Stimulated activated CD4-positive, alpha-beta T cell treated with anti-CD3 and anti-CD28 coated beads, Interleukin-1b, Interleukin-23, amount 100 ng/mL, for 1 hour (primary cell): ENCODE data around the gene POLR3GL.

ENCODE experiments used
- DNase-seq, 2 donors: peaks; one replicate each; pipeline ENCODE4 v3.0.0-alpha.2; 2020; ENCODE audit warnings: low read depth in 2 of 2

Gene POLR3GL

DNA sequence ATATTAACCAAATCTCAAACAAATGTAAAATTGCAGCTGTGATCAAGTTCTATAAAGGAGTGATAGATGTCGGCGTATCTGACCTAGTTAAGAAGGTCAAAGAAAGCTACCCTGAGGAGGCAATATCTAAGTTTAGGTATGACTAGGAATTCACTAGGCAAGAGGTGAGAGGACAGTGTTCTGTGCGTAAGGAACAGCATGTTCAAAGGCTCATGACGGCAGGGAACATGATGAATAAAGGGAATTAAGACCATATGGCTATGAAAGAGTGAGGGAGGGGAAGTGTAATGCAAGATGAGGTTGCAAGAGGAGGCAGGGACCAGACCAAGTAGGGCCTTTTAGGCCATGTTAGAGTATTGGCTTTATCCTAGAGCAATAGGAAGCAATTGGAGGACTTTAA, 15.3 kb upstream of the POLR3GL start:
- no peak for DNase-seq

DNA sequence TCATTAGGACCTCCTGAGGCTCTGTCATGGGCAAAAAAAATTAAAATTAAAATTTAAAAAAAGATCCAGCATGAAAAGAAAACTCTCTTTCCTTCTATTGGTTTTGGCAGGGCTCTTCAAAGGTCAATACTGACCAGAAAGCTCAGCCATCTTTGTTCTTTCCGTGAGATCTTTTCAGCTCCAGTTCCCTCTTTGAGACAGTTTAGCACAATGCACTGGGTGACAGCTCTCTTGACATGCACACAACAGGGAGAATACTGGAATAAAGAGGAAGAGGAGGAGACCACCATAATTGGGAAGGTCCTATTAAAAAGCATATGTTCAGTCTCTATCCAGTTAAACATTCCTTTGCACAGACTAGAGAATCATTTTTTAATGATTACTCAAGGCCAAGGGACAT, 13.0 kb upstream of the POLR3GL start:
- no peak for DNase-seq

DNA sequence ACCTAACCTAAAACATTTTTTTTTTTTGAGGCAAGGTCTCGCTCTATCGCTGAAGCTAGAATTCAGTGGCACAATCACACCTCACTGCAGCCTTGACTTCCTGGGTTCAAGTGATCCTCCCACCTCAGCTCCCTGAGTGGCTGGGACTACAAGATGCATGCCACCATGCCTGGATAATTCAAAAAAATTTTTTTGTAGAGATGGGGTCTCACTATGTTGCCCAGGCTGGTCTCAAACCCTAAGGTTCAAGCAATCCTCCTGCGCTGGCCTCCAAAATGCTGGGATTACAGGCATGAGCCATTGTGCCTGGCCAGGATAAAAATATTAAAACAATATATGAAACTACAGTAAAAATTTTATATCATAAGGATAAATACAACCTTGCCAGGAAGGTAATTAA, 11.6 kb upstream of the POLR3GL start:
- no peak for DNase-seq

DNA sequence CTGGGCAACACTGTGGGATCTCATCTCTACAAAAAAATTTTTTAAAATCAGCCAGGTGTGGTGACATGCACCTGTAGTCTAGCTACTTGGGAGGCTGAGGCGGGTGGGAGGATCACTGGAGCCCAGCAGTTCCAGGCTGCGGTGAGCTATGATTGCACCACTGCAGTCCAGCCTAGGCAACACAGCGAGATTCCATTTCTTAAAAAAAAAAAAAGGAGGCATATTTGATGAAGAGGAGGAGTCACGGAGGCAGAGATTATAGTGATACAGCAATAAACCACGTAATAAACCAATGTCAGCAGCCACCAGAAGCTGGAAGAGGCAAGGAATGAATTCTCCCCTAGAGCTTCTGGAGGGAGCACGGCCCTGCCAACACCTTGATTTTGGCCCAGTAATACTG, 10.6 kb upstream of the POLR3GL start:
- DNase-seq: no peak

DNA sequence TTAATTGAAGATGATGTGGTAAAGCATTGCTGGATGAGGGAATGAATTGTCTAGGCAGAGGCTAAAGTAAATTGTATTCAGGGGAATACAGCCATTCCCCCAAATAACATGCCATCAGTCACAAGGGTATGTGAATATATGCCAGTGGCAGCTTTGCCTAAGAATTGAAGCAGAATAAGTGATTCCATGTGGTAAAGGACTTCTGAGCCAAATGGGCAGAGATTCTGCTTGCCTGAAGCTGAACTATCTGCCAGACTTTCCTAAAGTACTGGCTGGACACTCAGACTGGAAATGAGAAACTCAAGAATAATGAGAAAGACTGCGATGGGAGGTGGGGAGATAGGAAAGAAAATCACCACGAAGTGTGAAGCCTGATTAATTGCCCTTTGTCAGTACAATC, 9.1 kb upstream of the POLR3GL start:
- no peak for DNase-seq

DNA sequence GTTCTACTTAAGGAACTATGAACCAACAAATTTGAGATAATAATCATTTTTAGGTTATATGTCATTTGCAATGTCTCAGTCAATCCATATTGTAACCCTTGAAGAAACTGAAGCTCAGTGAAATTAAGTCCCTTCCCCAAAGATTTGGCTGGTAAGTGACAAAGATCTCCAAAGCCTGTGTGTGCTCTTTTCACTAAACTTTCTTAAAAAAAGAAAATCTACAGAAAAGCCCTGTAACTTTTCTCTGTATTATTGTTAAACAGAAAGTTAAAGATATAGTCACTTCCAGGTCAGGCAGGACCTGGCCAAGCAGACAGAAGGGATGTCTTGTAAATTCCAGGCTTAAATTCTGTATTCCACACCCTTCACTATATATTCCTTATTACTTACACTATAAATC, 8.1 kb upstream of the POLR3GL start:
- no peak for DNase-seq

DNA sequence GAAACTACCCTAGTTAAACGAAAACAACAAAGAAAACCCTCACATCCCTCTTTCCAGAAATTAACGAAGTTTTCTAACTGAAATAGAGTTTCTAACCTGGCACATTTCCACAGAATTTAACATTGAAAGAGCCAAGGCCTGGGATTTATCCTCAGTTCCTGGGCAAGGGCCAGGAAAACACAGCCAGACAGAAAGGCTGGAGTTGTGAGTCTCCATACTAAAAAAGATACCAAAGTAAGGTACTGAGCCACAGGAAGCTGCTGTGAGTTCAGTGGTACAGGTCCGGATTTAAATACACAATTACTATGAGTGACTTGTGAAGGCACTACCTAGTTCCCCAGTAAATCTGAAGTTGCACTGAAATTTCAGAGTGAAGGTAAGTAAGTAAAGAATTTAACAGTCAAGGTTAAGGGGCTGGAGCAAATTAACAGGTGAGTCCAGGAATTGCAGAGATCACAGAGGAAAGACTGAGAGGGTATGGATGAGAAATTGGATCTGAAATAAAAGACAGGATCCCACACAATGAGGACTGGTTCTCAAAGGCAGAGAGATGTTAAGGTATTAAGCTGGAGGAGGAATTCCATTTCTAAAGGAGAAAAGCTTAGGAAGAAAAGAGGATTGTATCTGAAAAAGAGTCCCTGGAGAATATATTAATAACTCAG, 7.6 kb upstream of the POLR3GL start:
- DNase-seq: no peak

DNA sequence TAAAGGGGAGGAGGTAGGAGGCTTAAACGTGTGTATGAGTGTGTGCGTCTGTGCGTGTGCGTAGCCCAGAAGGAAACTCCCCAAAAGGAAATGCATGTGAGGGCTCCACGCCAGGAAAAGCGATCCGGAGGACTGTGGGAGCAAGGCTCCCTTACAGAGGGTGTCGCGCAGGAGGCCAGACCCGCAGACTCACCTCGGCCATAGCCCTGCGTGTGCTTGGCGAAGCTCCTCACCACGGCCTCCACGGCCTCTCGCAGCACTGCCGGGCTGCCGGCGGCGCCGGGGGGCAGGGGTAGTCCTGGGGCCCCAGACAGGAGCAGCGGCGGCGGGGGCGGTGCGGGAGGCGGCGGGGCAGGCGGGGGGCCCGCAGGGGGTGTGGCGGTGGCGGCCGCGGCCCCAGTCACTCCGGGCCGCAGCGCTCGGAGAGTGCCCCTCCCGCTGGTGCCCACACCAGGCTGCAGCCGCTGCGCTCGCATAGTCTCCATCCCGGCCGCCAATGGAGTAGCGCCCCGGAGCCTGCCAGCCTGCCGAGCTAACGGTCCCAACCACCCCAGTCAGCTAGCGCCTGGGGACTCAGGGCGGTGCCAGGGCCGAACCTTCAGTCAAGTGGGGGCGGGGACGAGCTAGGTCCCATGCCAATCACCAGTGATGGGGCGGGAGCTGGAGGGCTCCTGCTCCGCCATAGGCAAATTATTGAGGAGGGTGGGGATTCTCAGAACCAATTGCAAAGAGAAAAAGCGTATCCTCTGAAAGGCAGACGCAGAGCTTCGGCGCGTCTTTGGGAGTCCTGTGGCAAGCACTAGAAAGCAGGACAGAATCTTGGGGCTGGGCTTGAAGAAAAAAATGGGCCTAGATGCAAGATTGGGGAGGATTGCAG, 6.8 kb upstream of the POLR3GL start, which contains the start of gene LIX1L:
Gene LIX1L (minus strand): TSS at position 575 of the 877 bp plus-strand sequence. CDS start 90 bp downstream, at position 485.
- DNase-seq: peak; percentile 83 to 85

DNA sequence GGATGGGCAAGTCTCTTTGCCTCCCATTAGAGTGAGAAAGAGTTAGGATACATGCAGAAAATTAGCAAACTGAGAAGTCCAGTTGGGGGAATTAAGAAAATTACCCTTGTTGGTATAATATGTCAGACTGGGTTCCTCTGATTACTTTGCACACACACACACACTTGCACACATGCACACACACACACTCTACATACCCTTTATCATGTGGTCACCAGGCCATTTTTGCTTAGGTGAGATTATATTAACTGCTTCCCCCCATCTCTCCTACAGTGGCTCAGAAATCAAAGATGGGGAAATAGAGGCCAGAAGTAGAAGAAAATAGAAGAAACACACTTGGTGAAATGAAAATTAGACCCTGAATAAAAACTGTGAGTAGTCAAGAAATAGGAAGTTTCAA, 5.8 kb upstream of the POLR3GL start:
- no peak for DNase-seq

DNA sequence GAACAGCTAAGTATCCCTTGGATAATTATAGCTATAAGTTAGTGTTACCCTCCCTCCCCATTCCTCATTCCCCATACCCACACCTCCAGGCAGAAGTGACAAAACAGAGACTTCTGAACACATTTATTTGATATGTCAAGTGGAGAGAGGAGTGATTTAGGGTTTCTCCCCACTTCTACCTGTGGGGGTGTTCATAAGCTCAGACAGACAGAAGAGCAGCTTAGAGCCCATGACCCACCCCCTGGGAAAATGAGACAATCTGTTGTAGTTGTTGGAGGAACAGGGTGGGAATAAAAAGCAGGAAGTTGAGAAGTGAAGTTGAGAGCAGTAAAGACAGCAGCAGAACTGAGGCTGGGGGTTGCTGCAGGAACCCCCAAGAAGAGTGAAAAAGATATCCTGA, 5.2 kb upstream of the POLR3GL start:
- DNase-seq: no peak

DNA sequence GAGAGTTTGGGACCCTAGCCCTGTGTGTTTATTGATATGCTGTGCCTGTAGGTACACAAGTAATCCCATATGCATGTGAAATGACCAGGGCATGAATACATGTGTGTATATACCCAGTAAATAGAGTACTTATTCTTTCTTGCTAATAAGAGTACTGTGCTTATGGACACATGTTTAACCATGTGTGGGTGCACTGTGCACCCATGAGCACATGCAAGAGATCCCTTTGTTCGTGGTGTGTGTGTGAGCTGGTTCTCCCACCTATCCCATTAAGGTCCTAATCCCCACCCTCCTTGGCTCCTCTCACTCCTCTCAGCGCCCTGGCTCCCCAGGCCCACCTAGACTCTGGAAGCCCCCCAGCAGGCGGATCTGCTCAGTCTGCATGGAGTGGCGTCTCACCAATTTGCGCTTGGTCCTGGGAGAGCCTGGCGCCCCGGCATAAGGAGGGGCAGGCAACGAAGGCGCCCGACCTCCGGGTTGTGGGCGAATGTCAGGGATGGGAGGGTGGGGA, 4.5 kb upstream of the POLR3GL start:
- DNase-seq: no peak

DNA sequence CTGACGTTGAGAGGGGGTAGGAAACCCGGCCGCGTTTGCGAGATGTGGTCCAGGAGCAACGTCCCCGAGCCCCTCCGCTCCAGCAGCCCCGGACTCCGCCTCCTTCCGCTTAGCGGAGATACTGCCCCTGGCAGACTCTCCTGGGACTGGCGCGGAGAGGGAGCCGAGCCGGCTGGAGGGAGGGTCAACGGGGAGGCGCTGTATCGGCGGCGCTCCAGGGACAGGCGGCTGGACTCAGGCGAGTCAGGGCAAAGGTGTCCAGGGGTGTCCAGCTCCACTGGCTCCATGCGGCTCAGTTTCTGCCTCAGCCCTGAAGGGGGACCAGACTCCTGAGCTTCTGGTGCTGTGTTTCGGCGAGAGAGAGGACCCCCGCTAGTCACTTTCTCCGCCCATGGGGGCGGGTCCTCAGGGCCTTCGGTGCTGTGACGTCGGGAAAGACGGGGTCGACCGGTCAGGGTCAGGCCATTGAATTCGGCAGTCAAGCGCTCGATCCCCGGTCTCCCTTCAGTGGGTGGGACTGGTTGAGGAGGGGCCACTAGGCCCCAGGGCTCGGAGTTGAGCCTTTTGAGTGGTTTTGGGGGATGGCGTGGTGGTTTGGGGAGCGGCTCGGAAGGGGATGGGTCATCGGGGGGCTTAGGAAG, 3.9 kb upstream of the POLR3GL start:
- DNase-seq: no peak

DNA sequence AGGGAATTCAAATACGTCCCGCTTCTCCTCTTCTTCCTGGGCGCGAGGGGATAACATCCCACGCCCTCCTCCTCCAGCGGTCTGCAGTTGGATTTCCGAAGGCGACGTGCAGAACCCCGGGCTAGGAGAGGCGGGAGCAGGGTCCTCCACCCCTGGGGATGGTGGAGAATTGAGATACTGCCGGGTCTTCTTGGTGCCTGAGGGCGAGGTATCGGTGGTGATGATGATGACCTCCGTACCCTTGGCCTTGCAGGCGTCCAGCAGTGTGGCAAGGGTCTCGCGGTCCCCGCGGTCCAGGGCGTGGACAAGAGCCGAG, 3.4 kb upstream of the POLR3GL start:
- no peak for DNase-seq

DNA sequence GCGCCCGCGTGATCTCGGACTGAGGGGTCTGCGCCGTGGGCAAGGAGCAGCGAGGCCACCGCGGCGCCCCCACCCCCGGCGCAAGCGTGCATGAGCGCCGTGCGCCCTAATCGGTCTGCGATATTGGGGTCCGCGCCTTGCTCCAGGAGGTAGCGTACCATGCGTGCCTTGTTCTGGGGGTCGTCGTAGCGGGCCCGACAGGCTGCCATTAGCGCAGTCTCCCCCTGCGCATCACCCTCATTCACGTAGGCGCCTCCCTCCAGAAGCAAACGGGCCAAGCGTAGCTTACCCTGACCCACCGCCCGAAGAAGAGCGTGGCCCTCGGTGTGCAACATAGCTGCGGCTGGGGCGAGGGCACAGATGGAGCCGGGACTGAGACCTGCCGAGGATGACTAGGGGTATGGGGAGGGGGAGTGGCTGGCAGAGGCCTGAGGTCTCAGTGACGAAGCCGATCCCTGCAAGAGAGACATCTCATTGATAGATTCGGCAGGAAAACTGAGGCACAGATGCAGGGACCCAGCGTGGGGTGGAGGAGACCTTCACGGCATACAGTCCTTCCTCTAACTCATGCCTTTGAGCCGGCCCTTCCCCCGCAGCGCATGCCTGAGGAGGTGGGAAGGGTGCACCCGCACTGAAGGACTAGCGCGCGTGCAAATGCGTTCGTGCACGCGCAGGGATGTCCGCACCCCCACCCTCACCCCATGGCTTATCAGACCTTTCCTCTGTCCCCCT, 2.9 kb upstream of the POLR3GL start:
- peak in 1 of 2 donors; percentile 30 for DNase-seq

DNA sequence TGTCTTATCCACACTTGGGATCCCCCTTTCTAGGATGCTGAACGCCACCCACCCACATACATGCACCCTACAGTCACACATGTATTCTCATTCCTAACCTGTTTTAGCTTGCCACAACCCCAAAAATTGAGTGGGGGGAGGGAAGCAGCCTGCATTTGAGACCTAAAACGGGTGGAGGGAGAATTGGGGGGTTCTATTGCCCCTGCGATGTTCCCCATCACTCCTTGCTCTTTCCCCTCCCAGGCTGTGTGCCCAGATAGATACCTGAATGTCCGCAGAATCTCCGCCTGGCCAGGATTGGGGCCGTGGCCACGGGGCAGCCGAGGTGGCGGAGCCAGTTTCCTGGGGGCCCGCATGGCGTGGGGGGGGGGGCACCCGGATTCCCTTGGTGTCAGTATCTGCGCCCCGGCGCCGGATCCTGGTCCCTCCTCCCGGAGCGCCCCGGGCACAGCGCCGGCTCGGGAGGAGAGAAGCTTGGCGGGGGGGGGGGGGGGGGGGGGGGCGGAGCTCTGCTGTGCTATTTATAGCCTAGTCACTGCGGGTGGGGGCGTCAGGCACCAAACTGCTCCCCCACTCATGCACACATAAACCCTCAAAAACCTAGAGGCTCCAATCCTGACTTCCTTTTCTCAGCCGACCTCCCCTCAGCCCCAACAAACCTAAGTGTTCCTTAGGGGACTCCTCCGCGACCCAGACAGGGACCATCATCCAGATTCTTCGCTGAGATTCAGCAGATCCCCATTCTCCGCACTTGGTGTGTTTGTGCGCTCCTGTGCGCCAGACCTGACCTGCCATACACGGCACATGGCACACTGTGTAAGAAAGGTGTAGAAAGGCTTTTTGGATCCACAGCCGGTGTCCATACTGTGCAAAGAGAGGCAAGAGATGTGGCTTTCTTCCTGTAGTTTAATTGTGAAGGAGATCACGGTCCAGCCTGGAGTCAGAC, 2.1 kb upstream of the POLR3GL start:
- no peak for DNase-seq

DNA sequence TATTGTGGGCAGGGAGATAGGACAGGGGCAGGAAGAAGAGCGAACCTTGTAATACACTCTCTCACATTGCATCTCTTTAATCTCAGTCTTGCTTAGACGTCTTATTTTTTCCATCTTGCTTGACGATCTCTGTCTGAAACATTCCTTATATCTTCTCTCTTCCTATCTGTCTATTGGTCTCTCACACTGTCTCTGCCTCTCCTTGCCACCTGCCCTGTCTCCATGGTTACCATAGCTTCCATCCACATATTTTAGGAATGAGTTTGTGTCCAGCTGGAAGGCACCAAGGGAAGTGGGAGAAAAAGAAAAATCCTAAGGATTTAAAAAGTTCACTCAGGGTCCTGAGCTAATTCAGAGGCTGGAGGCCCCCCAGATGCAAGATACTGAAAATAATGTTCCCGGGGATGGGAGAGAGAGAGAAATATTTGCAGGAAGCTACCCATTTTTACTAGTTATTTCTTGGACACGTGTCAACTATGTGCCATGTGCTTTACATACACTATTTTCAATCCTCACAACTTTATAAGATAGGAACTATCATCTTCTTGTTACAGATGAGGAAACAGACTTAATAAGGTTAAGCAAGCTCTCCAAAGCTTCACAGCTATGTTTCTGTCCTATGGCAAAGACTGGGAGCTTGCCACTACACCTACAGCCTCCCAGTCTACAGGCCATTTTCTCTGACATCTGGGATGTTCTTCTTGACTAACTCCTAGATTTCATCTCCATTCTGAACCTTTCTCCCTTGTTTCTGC, 1.0 kb upstream of the POLR3GL start:
- no peak for DNase-seq

DNA sequence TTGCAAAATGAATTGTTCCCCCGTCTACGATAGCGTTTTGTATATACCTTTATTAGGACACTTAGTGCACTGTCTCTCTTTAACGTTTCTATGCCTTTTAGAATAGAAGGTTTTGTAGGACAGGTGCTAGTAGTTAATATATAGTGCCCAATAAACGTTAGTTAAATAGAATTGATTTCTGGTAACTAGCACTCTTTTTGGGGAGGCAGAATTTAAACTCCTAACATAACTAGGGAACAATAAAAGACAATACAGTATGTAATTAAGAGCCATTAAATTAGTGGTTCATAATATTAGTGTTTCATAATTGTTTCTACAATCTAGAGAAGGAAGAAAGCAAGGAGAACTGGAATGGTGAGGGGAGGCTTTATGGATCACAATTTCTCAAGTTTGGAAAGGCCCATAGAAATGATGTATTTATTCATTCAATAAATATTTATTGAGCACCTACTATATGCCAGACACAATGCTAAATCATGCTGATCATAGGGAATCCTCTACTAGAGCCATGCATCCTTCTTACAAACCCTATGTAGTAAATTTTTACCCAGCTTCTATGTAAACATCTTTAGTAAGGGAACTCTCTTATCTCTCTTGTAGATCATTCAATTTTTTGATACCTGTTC, 742 bp downstream of the POLR3GL start:
- DNase-seq: no peak

DNA sequence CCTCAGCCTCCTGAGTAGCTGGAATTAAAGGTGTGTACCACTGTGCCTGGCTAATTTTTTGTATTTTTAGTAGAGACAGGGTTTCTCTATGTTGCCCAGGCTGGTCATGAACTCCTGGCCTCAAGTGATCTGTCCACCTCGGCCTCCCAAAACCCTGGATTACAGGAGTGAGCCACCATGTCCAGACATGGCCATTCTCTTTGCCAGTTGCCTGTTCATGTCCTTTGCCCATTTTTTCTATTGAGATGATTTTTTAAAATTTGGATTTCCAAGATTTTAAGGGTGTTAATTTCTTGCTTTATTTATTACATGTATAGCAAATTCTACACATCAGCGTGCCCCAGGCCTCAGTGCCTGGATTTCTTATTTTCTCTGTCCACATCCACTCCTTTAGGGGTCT, 2.8 kb downstream of the POLR3GL start:
- no peak for DNase-seq

DNA sequence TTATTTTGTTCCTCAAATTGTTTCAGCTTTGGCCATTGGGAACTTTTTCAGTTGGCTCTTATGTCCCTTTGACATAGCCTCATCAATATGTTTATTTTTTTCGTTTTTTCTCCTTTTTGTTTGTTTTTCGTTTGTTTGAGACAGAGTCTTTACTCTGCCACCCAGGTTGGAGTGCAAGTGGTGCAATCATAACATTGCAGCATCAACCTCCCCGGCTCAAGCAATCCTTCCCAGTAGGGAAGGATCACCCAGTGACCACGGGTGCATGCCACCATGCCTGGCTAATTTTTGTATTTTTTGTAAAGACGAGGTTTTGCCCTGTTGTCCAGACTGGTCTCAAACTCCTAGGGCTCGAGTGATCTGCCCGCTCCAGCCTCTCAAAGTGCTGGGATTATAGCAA, 8.1 kb downstream of the POLR3GL start:
- DNase-seq: no peak

DNA sequence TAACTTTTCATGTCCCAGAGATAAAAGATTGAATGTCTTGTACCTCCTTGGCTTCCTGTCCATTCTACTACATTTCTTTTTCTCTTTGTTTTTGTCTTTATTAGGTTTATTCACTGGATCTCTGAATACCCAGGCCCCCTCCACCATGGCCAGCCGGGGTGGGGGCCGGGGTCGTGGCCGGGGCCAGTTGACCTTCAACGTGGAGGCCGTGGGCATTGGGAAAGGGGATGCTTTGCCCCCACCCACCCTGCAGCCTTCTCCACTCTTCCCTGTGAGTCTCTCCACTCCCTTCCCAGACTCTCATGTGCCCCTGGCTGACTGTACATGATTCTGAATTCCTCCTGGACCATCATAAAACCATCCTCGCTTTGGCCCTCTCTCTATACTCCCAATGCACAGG, 10.2 kb downstream of the POLR3GL start:
- DNase-seq: no peak
